ENCODE data around the gene CCP110. TPM values are rescaled to one million over a fixed set of nuclear protein-coding genes. Genes with fewer than 3 reads are reported as not detected.

Gene CCP110
- total RNA-seq, 1 donor from 2014 or later = 6.6 TPM

GRCh38 chr16:19583665-19584300 is 60.0 kb downstream of the CCP110 start:
- Histone ChIP-seq H3K4me3 (ENCODE audit: low read depth, low read length) (no peak overlapping the region), H3K36me3 (ENCODE audit: control insufficient read depth, insufficient read depth, low read length) (peaks cover 2% of the 10 kb centered on the region), H3K27me3 (ENCODE audit: control insufficient read depth, insufficient read depth, low read length) (no peaks in the 10 kb centered on the region)
- DNase-seq (ENCODE audit: low read depth) = no peak
- peak; percentile 86 for TF ChIP-seq CTCF (IDR thresholded peaks at IDR 0.05; ENCODE audit: insufficient read depth, low read length, poor library complexity, severe bottlenecking)

GRCh38 chr16:19588661-19589060 is 64.9 kb downstream of the CCP110 start:
- Histone ChIP-seq H3K27me3 (ENCODE audit: control insufficient read depth, insufficient read depth, low read length) (no peaks in the 10 kb centered on the region), H3K4me3 (ENCODE audit: low read depth, low read length) (no peak overlapping the region), H3K36me3 (ENCODE audit: control insufficient read depth, insufficient read depth, low read length) (no peaks in the 10 kb centered on the region)
- no peak for DNase-seq (ENCODE audit: low read depth)
- no peak for TF ChIP-seq CTCF (IDR thresholded peaks at IDR 0.05; ENCODE audit: insufficient read depth, low read length, poor library complexity, severe bottlenecking)

- no peak for DNase-seq (ENCODE audit: low read depth)
- TF ChIP-seq CTCF (IDR thresholded peaks at IDR 0.05; ENCODE audit: insufficient read depth, low read length, poor library complexity, severe bottlenecking) = no peak
- no peaks in the 10 kb centered on the region for H3K36me3 ChIP-seq (ENCODE audit: control insufficient read depth, insufficient read depth, low read length)
- H3K27me3 ChIP-seq (ENCODE audit: control insufficient read depth, insufficient read depth, low read length) = no peaks in the 10 kb centered on the region
- no peak overlapping the region for H3K4me3 ChIP-seq (ENCODE audit: low read depth, low read length)
These were observed 65.4 kb downstream of the CCP110 start for GRCh38 chr16:19589106-19589505.

- TF ChIP-seq CTCF (IDR thresholded peaks at IDR 0.05; ENCODE audit: insufficient read depth, low read length, poor library complexity, severe bottlenecking) = no peak
- Histone ChIP-seq H3K27me3 (ENCODE audit: control insufficient read depth, insufficient read depth, low read length) (no peaks in the 10 kb centered on the region), H3K36me3 (ENCODE audit: control insufficient read depth, insufficient read depth, low read length) (no peaks in the 10 kb centered on the region), H3K4me3 (ENCODE audit: low read depth, low read length) (no peak overlapping the region)
- no peak for DNase-seq (ENCODE audit: low read depth)
These were observed 66.1 kb downstream of the CCP110 start for GRCh38 chr16:19589771-19590302.

DNA sequence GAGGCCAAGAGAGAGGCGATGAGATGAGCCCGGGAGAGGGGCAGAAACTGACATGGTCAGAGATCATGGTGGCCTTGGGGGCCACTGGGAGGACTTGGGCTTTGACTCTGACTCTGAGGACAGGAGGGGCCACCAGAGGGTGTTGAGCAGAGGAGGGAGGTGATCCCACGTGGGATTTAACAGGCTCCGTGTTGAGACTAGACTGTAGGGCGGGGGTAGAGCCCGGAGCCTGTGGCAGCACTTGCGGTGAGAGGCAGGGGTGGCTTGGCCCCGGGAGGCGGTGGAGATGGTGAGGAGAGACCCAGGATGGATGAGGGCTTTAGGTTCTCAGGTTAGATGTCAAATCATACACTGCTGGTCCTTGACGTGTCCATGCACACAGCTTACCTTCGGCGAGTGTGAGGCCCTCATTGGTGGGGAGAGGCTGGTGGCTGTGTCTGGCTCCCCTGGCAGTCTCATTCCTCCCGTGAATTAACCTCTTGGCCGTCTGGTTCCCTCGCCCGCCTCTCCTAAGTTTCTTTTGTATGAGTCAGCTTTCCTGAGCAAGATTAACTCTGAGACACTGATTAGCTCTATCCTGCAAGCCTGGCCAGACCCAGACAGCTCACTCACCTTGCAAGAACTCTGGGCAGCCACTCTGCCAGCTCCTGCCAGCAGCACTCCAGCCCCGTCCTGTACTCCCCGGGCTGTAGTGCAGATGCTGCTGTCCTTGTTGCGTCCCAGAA is 71.5 kb downstream of the CCP110 start:
- H3K36me3 ChIP-seq (ENCODE audit: control insufficient read depth, insufficient read depth, low read length) = no peaks in the 10 kb centered on the region
- H3K27me3 ChIP-seq (ENCODE audit: control insufficient read depth, insufficient read depth, low read length) = no peaks in the 10 kb centered on the region
- TF ChIP-seq CTCF (IDR thresholded peaks at IDR 0.05; ENCODE audit: insufficient read depth, low read length, poor library complexity, severe bottlenecking) = no peak
- H3K4me3 ChIP-seq (ENCODE audit: low read depth, low read length) = no peak overlapping the region
- DNase-seq (ENCODE audit: low read depth) = peak; percentile 92
